K562 (cell line): ENCODE measurements around the gene CERS3. TPM values are rescaled to one million over a fixed set of nuclear protein-coding genes. Genes with fewer than 3 reads are reported as not detected.

ENCODE experiments used
- BCOR ChIP-seq: fragments of 450-650 bp; IDR thresholded peaks from 2 replicates; pipeline ENCODE4 v1.6.1; 2016
- HDAC8 ChIP-seq: fragments of 450-650 bp; IDR thresholded peaks from 2 replicates; pipeline ENCODE4 v1.6.1; 2016; ENCODE audit warnings: mild to moderate bottlenecking, missing genetic modification characterization, moderate library complexity, missing compliant biosample characterization
- MAFF ChIP-seq: IDR thresholded peaks from 2 replicates; pipeline ENCODE4 v1.6.1; 2012; ENCODE audit warnings: low read length, improper control_type of control experiment
- MAFK ChIP-seq: IDR thresholded peaks from 2 replicates; pipeline ENCODE4 v1.6.1; 2011; ENCODE audit warnings: low read length, improper control_type of control experiment
- RBBP5 ChIP-seq: fragments of 200-600 bp; sonication (generic); IDR thresholded peaks from 2 replicates; pipeline ENCODE4 v1.6.1; 2012; ENCODE audit warnings: borderline replicate concordance, mild to moderate bottlenecking, low read length, control low read depth, inconsistent platforms; ENCODE audit not compliant: insufficient read depth, poor library complexity, severe bottlenecking
- RNF219 ChIP-seq: fragments of 250-450 bp; sonication (Bioruptor Pico); IDR thresholded peaks from 2 replicates; pipeline ENCODE4 v1.5.0; 2022; ENCODE audit warnings: mild to moderate bottlenecking
- ZNF431 ChIP-seq: sonication (generic); formaldehyde crosslinking; IDR thresholded peaks from 2 replicates; pipeline ENCODE4 v1.8.0; 2022; ENCODE audit warnings: mild to moderate bottlenecking, missing genetic modification reagents
- ZNF436 ChIP-seq: fragments of 250-450, 450-650 bp; sonication (Bioruptor Pico); formaldehyde crosslinking; IDR thresholded peaks from 2 replicates; pipeline ENCODE4 v1.7.0; 2020; ENCODE audit warnings: mild to moderate bottlenecking
- ZNF589 ChIP-seq: fragments of 200-800 bp; sonication (Bioruptor generic); IDR thresholded peaks from 2 replicates; pipeline ENCODE4 v1.6.1; 2016; ENCODE audit warnings: low read depth, missing genetic modification characterization, missing compliant biosample characterization
- polyA plus RNA-seq, 8 experiments: library from polyadenylated mRNA; depleted of rRNA in 4 of 8; stranded (reverse) in 5 of 8; unstranded in 3 of 8; fragments of >200 nt; fragmentation: Nextera tagmentation in 2 of 8; fragmentation: Illumina TruSeq in 1 of 8; extraction: Ambion mirVana in 2 of 8; extraction: Trizol in 1 of 8; gene quantifications; 2 replicates each; pipeline versions ENCODE4 v1.2.1 to v1.2.3, GENCODE V29; 2011 to 2014; ENCODE audit warnings: inconsistent platforms in 1 of 8, missing spikeins in 1 of 8
- small RNA-seq: library from RNA; depleted of rRNA; stranded (forward); fragments of <200 nt; gene quantifications from one replicate; pipeline ENCODE3, GENCODE V24; 2014
- total RNA-seq, 7 experiments: library from RNA; depleted of rRNA in 6 of 7; stranded (reverse); fragments of >200 nt in 6 of 7; fragmentation: Illumina TruSeq in 2 of 7; extraction: Trizol in 2 of 7; gene quantifications; 2 replicates each; pipeline versions ENCODE4 v1.2.1 to v1.2.3, GENCODE V29; 2011 to 2021; ENCODE audit warnings: low replicate concordance in 1 of 7

The CERS3 gene
- total and polyA plus RNA-seq, 9 of the 15 experiments (the other 6 are each of a cell fraction or from before 2014, with no cell fraction given), result not detected

GRCh38 chr15:100350434-100351226 lies 178.1 kb downstream of the CERS3 start (continued):
- TF ChIP-seq MAFF (no peak), HDAC8 (tag) (no peak), RBBP5 (no peak), BCOR (no peak), ZNF589 (CRISPR knock-in tag) (no peak), ZNF431 (CRISPR knock-in tag) (no peak), ZNF436 (CRISPR knock-in tag) (no peak), RNF219 (CRISPR knock-in tag) (no peak), MAFK (no peak)
- TF ChIP-seq, all 486 proteins: peak for 11

Small RNAs within 50 kb of the gene (small RNA-seq; reads per million reads assigned to genes)
- gene RNU6-181P (not detected), gene RNU6-322P (not detected)

Other genes starting within 250 kb of the CERS3 start
- 0.14 TPM in 1 of 2 replicates, not detected in the other for gene ADAMTS17, start 187.0 kb downstream of the CERS3 start, total RNA-seq (2014; rRNA removed)
- not detected in 2 replicates for gene ADAMTS17, start 187.0 kb downstream of the CERS3 start, total RNA-seq (2014; rRNA removed; fragmentation: Illumina TruSeq; extraction: Trizol)
- gene ADAMTS17, start 187.0 kb downstream of the CERS3 start, total RNA-seq (2015; rRNA removed; fragmentation: Illumina TruSeq; extraction: Trizol), result not detected in 2 replicates
- gene ADAMTS17, start 187.0 kb downstream of the CERS3 start, total RNA-seq (2021), result 0.07 and 0.09 TPM in 2 replicates
- gene ADAMTS17, start 187.0 kb downstream of the CERS3 start, polyA plus RNA-seq (2011; rRNA removed), result not detected in 2 replicates
- gene ADAMTS17, start 187.0 kb downstream of the CERS3 start, polyA plus RNA-seq (2014; fragmentation: Illumina TruSeq; extraction: Trizol), result 0.01 TPM in 1 of 2 replicates, not detected in the other
- gene ADAMTS17, start 187.0 kb downstream of the CERS3 start, polyA plus RNA-seq (2014; fragmentation: Nextera tagmentation; extraction: Ambion mirVana), result not detected
- not detected in 2 replicates for gene ADAMTS17, start 187.0 kb downstream of the CERS3 start, polyA plus RNA-seq (2014; rRNA removed)
- 13.8 and 15.4 TPM in 2 replicates for gene LINS1, start 73.2 kb upstream of the CERS3 start, total RNA-seq (2014; rRNA removed)
- gene LINS1, start 73.2 kb upstream of the CERS3 start, total RNA-seq (2014; rRNA removed; fragmentation: Illumina TruSeq; extraction: Trizol), result 29.0 and 32.4 TPM in 2 replicates
- 22.7 and 23.5 TPM in 2 replicates for gene LINS1, start 73.2 kb upstream of the CERS3 start, total RNA-seq (2015; rRNA removed; fragmentation: Illumina TruSeq; extraction: Trizol)
- gene LINS1, start 73.2 kb upstream of the CERS3 start, total RNA-seq (2021), result 21.4 and 21.5 TPM in 2 replicates
- gene LINS1, start 73.2 kb upstream of the CERS3 start, polyA plus RNA-seq (2011; rRNA removed), result 29.9 and 30.6 TPM in 2 replicates
- 24.6 and 27.3 TPM in 2 replicates for gene LINS1, start 73.2 kb upstream of the CERS3 start, polyA plus RNA-seq (2014; fragmentation: Illumina TruSeq; extraction: Trizol)
- gene LINS1, start 73.2 kb upstream of the CERS3 start, polyA plus RNA-seq (2014; fragmentation: Nextera tagmentation; extraction: Ambion mirVana), result 10 to 100 TPM; 28.9 to 31.4 TPM
- gene LINS1, start 73.2 kb upstream of the CERS3 start, polyA plus RNA-seq (2014; rRNA removed), result 18.5 and 21.5 TPM in 2 replicates
- 7.5 and 7.6 TPM in 2 replicates for gene ASB7, start 73.6 kb upstream of the CERS3 start, total RNA-seq (2014; rRNA removed)
- 7.7 and 9.0 TPM in 2 replicates for gene ASB7, start 73.6 kb upstream of the CERS3 start, total RNA-seq (2014; rRNA removed; fragmentation: Illumina TruSeq; extraction: Trizol)
- gene ASB7, start 73.6 kb upstream of the CERS3 start, total RNA-seq (2015; rRNA removed; fragmentation: Illumina TruSeq; extraction: Trizol), result 6.7 and 6.8 TPM in 2 replicates
- 8.6 and 10.1 TPM in 2 replicates for gene ASB7, start 73.6 kb upstream of the CERS3 start, total RNA-seq (2021)
- 7.4 and 8.6 TPM in 2 replicates for gene ASB7, start 73.6 kb upstream of the CERS3 start, polyA plus RNA-seq (2011; rRNA removed)
- gene ASB7, start 73.6 kb upstream of the CERS3 start, polyA plus RNA-seq (2014; fragmentation: Illumina TruSeq; extraction: Trizol), result 5.6 and 5.7 TPM in 2 replicates
- gene ASB7, start 73.6 kb upstream of the CERS3 start, polyA plus RNA-seq (2014; fragmentation: Nextera tagmentation; extraction: Ambion mirVana), result 1 to 10 TPM; 1.8 to 2.7 TPM
- gene ASB7, start 73.6 kb upstream of the CERS3 start, polyA plus RNA-seq (2014; rRNA removed), result 5.2 and 5.7 TPM in 2 replicates